NCI-H2227 treated with DMSO at 0.1 percent for 48 hours (cell line): ENCODE results near the gene SPO11.

Experiments
- DNase-seq: peaks from one replicate; lab custom pipeline; 2025; lab: John Stamatoyannopoulos, UW

SPO11 gene

DNA sequence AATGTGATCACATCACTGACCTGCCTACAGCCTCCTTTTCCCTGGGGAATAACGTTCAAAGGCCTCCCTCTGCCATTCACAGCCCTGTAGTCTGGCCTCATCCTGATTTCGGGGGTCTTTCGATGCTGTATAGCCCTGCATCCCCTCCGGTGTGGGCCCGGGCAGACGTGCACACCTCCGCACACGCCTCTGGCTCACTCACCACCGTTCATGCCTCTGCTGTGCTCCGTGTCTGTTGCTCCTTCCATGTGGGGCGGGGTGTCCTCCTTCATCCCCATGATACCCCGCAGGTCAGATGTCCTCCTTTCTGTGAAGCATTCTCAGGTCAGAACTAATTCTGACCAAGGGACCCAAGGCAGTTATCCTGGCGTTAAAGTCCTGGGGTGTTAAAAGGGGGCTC is 47.7 kb downstream of the SPO11 start:
- DNase-seq, result no peak

DNA sequence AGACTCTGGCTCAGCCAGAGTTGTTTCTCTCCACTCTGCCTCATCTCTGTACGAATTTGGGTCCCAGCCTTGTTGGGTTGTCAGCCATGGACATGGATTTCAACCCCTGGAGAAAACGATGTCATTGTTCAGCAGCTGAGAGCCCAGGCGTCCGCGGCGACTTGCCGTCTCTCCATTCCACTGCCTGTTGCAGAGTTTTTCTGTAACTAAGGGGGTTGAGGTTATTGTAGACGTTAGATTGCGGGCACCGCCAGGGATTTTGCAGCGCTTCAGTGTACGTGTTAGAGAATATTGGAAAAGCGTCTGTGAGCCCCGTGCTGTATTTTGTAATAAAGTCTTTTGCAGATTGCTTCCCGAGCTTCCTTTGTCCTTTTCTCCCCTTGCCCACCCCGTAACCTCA is 48.5 kb downstream of the SPO11 start:
- no peak for DNase-seq

DNA sequence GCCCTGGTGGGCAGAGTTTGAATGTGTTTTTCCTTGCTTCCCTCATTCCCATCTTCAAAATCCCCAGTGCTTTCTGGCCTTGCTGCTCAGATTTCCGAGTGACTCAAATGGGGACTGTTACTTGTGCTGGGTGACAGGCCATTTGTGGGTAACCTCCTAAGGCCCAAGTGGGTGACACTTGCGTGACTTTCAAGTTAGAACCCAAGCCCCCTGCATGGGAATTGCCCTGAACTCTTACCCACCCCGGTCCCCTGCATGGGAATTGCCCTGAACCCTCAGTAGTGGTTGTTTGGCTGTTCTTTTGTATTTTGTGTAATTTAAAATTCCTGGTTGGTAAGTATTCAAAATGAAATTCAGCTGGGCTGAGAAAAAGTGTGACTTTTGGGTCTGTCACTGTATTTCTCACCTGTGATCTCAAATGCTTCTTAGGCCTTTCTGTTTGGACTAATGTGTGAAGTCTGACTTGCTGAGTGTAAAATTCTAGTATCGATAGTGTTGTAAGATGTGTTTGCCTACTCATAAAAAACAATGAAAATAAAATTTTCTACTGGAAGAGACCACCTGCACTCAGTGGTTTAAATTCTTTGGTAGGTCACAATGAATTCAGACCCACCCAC is 49.2 kb downstream of the SPO11 start:
- no peak for DNase-seq

- DNase-seq, result no peak
These were observed 49.7 kb downstream of the SPO11 start for GRCh38 chr20:57379263-57379647.

DNA sequence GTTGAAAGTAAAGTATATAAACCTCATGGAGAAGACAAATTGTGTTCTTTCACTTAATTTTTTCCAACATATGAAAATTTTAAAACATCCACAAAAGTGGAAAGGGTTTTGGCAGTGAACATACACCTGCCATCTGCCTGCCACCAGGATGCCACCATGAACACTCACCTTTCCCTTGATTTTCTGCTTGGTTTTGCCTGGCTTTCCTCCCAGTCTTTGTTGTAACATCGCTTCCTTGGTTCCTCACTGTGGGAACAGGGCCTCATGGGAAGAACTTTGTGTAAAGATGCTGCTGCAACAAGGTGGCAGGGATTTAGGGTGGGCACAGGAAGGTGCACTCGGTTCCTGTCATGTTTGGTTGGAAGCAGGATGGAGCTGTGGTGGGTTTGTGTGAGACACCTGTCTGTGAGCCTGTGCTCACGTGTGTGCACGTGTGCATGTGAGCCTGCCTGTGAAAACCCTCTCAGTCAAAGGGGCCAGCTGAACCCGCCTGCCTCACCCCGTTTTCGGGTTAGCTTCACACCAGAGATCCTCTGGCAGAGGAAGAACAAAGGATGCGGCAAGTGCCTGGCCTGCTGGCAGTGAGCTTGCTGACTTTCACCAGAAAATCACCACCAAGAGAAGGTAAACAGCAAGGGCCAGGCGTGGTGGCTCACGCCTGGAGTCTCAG is 50.6 kb downstream of the SPO11 start:
- DNase-seq, result no peak

- DNase-seq, result peak; percentile 55
These were observed 52.2 kb downstream of the SPO11 start for GRCh38 chr20:57381596-57382503.

DNA sequence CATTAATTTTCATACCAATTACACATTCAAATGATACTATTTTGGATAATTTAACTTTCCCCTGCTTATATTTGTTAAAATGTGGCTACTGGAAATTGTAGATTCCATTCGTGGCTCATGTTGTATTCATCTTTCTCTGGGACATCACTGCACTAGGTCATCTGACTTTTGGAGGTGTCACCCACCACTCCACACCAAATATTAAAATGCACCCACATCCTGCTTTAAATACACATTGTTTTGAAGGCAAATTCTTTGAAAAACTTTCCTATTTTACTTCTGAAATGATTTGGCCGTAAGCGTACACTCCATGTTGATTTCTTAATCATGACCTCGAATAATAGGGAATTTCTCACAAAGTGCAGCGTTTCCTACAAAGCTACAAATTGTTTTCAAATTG is 52.9 kb downstream of the SPO11 start:
- DNase-seq, result no peak

- no peak for DNase-seq
These were observed 54.1 kb downstream of the SPO11 start for GRCh38 chr20:57383447-57384347.

DNA sequence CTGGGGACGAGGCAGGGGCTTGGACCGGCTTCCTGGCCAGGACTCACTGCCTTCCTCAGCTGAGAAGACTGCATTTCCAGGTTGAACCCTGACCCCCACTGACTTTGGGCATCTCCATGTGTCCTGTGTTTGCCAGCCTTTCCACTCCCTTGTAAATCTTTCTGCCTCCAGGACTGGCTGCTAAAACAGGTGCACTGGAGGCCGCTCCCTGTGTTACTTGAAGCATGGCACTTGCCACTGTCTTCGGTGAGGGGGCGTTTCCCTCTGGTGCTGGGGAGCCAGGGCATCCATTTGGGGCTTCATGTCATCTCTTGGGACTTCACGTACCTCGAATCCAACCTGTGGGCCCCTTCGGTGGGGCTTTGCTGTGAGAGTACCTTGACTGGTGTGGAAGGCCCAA is 54.9 kb downstream of the SPO11 start:
- DNase-seq, result no peak

- DNase-seq, result no peak
These were observed 55.6 kb downstream of the SPO11 start for GRCh38 chr20:57384953-57385761.

- no peak for DNase-seq
These were observed 56.3 kb downstream of the SPO11 start for GRCh38 chr20:57385940-57386339.

- no peak for DNase-seq
These were observed 57.2 kb downstream of the SPO11 start for GRCh38 chr20:57386762-57387161.

DNA sequence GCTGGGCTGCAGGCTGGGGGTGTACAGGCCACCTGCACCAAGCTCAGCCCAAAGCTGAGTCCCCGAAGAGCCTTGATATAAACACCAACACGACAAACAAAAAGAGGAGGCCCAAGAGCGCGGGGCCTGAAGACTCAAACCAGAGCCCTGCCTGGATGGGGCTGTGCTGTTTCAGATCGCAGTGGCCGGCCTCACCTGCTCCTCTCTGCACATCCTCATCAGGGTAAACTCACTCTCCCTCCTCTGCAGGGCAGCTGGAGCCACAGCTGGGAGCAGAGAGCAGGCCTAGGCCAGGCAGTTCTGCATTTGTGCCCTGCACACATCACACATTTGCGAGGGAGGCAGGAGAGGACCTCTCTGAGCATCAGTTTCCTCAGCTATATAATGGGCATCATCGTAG is 57.9 kb downstream of the SPO11 start:
- DNase-seq, result no peak

GRCh38 chr20:57387945-57388371 is 58.4 kb downstream of the SPO11 start:
- DNase-seq, result no peak

DNA sequence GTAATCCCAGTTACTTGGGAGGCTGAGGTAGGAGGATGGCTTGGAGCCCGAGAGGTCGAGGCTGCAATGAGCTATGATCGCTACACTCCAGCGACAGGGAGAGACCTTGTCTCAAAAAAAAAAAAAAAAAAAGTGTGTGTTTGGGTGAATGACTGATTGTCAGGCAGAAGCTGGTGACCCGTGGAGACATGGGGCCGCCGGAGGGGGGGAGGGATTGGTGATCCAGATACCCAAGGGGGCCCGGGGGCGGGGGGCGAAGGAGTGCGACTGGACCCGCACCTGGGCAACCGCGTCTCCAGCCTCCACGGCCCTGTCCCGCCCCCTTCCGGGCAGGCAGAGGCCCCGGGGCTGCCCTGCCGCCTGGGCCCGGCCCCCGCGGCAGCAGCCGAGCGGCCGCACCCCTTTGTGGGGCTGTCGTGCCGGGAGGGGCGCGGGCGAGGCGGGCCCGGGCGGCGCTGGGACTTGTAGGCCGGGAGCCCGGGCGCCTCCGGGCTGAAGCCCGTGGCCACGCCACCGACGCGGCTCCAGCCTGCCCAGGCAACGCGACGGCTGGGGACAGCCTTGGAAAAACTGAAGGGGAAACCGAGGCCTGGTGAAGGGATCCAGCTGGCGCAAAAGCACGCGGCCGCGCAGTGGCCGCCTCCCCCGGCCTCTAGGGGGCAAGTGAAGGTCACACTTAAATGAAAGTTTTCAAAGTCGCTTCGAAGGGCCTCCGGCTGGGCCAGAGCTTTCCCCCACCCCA is 59.5 kb downstream of the SPO11 start:
- DNase-seq, result peak; percentile 3

GRCh38 chr20:57389695-57390603 is 60.3 kb downstream of the SPO11 start:
- no peak for DNase-seq

DNA sequence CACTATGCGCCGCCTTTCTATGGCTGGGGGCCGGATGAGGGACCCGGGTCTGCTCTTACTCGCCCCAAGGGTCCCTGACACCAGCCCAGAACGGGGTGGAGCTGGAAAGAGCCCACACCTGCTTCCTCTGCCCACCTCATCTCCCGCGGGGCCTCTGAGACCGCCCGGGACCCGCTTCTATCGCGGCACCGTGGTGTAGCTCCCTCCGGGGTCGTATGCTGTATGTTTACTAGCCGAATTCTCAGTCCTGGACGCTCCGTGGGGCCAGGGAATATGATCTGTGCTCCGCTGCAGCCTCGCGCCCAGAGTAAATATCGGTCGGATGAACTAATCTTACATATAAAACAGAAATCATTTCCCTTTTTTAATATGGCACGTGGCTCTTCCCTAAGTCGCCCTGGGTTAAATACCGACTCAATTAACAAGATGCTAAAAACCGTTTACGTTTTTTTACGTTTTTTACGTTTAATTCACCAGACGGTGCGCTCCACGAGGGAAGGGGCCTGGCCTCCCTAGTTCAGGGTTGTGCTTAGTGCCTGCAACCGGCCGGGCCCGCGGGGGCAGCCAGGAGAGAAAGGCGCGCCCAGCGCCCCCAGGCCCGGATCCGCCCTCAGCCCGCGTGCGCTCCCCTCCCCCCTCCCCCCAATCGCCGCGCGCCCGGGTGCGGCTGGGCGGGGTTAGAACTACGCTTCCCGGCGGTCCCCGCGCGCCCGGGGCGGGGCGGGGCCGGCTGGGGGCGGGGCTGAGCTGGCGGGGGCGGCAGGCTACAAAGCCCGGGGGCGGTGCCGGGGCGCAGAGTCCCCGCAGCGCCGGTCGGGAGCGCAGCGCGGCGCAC is 61.2 kb downstream of the SPO11 start, which contains the start of gene RBM38:
TSS of gene RBM38 (plus strand) at position 793 of the 835 bp plus-strand sequence. CDS start 186 bp downstream, outside the sequence.
- peak; percentile 52 for DNase-seq
